Body of pancreas (tissue), 4 donors: ENCODE measurements around the gene MGMT. TPM values are rescaled to one million over a fixed set of nuclear protein-coding genes. Genes with fewer than 3 reads are reported as not detected.

Source experiments
- ATAC-seq: fragments of 150-250 bp; one replicate; pipeline ENCODE4 v1.9.1; 2016
- DNase-seq, 4 donors: peaks; one replicate each; pipeline ENCODE4 v3.0.0-alpha.2; 2019
- H3K27ac ChIP-seq, 4 donors: fragments of 200-600 bp; sonication (generic); 1 replicate in 3 of 4; 2 replicates in 1 of 4; pipeline versions ENCODE4 v1.5.1 to v1.6.1; 2016 to 2019; ENCODE audit warnings: mild to moderate bottlenecking in 1 of 4, mixed read lengths in 1 of 4, moderate library complexity in 1 of 4
- H3K27me3 ChIP-seq, 2 donors: fragments of 200-600 bp; sonication (generic); one replicate each; pipeline ENCODE4 v1.6.0; 2016; ENCODE audit warnings: mild to moderate bottlenecking in 1 of 2
- H3K36me3 ChIP-seq, 2 donors: fragments of 200-600 bp; sonication (generic); replicated peaks in 1 of 2; 2 replicates each; pipeline ENCODE4 v1.5.1; 2016; ENCODE audit warnings: low read depth in 2 of 2; ENCODE audit not compliant: insufficient read depth in 1 of 2
- H3K4me1 ChIP-seq: fragments of 200-600 bp; sonication (generic); one replicate; pipeline ENCODE4 v1.6.0; 2016
- H3K4me3 ChIP-seq, 2 donors: fragments of 200-600 bp; sonication (generic); 1 replicate in 1 of 2; 2 replicates in 1 of 2; pipeline ENCODE4 v1.5.1; 2016 to 2019
- H3K9me3 ChIP-seq, 3 donors: fragments of 200-600 bp; sonication (generic); 1 replicate in 2 of 3; 2 replicates in 1 of 3; pipeline ENCODE4 v1.5.1; 2016
- CTCF ChIP-seq, 7 experiments: fragments of 450-650 bp in 4 of 7; fragments of 200-600 bp in 3 of 7; sonication (generic) in 3 of 7; IDR thresholded peaks; one replicate each; pipeline ENCODE4 v1.5.1; 2016 to 2019; ENCODE audit warnings: antibody characterized with exemption in 7 of 7
- POLR2A ChIP-seq, 3 donors: fragments of 450-650 bp; IDR thresholded peaks; one replicate each; pipeline ENCODE4 v1.6.1; 2016; ENCODE audit warnings: antibody characterized with exemption in 3 of 3, mild to moderate bottlenecking in 2 of 3
- WGBS, 2 donors: methylation state at CpG; one replicate each; pipeline ENCODE4 v1.1.5; 2017; 5-methylcytosine and 5-hydroxymethylcytosine counted together
- intact Hi-C: fragments of 100-400 bp; cut with DNase I; formaldehyde crosslinking; loops from one replicate; pipeline ENCODE4 v1.15.1; 2023
- total RNA-seq, 2 donors: library from RNA; depleted of rRNA; stranded (reverse); fragments of >200 nt; gene quantifications; one replicate each; pipeline ENCODE4 v1.1.0, GENCODE V29; 2016

Gene MGMT
- total RNA-seq, 2 donors from 2014 or later: 13.7 to 25.4 TPM

- Histone ChIP-seq H3K27ac (no peak overlapping the region), H3K4me1 (no peaks in the 10 kb centered on the region), H3K27me3 (no peaks in the 10 kb centered on the region), H3K4me3 (no peak overlapping the region), H3K9me3 (no peaks in the 10 kb centered on the region), H3K36me3 (no peaks in the 10 kb centered on the region)
- TF ChIP-seq CTCF (IDR thresholded peaks at IDR 0.05): no peak
- intact Hi-C loops: no loop called here
- ATAC-seq (no peak), DNase-seq (no peak)
- 69 to 70% methylated on average over 3 of the region's 3 CpGs for WGBS, 2 donors
These were observed 332.9 kb downstream of the MGMT start for GRCh38 chr10:129799942-129800341.

- intact Hi-C loops: no loop called here
- Histone ChIP-seq H3K27me3 (no peaks in the 10 kb centered on the region), H3K9me3 (peaks cover 0 to 5% (median 0%) of the 10 kb centered on the region in 3 donors), H3K4me1 (no peaks in the 10 kb centered on the region), H3K36me3 (no peaks in the 10 kb centered on the region), H3K27ac (no peak overlapping the region), H3K4me3 (no peak overlapping the region)
- 73 to 77% methylated on average over 8 to 14 of the region's 14 CpGs for WGBS, 2 donors
- ATAC-seq (no peak), DNase-seq (no peak)
- TF ChIP-seq POLR2A (IDR thresholded peaks at IDR 0.05) (no peak), CTCF (IDR thresholded peaks at IDR 0.05) (no peak)
These were observed 333.8 kb downstream of the MGMT start for GRCh38 chr10:129800796-129801340.

- intact Hi-C loops: no loop called here
- ATAC-seq (no peak), DNase-seq (no peak)
- Histone ChIP-seq H3K4me3 (no peak overlapping the region), H3K4me1 (no peaks in the 10 kb centered on the region), H3K36me3 (no peaks in the 10 kb centered on the region), H3K27me3 (no peaks in the 10 kb centered on the region), H3K27ac (no peak overlapping the region), H3K9me3 (peaks cover 0 to 5% (median 0%) of the 10 kb centered on the region in 3 donors)
- WGBS, 2 donors: 69% methylated on average over 6 to 7 of the region's 7 CpGs
- TF ChIP-seq POLR2A (IDR thresholded peaks at IDR 0.05): no peak
- TF ChIP-seq CTCF (IDR thresholded peaks at IDR 0.05): no peak
These were observed 340.2 kb downstream of the MGMT start for GRCh38 chr10:129807211-129807610.

- WGBS, 2 donors: 64 to 86% methylated on average over 16 to 25 of the region's 26 CpGs
- TF ChIP-seq CTCF (IDR thresholded peaks at IDR 0.05): no peak
- no peak for TF ChIP-seq POLR2A (IDR thresholded peaks at IDR 0.05)
- H3K36me3 ChIP-seq: no peaks in the 10 kb centered on the region
- H3K4me3 ChIP-seq: no peak overlapping the region
- no peaks in the 10 kb centered on the region for H3K27me3 ChIP-seq
- ATAC-seq (no peak), DNase-seq (no peak)
- no peak overlapping the region for H3K27ac ChIP-seq
- no peaks in the 10 kb centered on the region for H3K4me1 ChIP-seq
- peaks cover 0 to 5% (median 0%) of the 10 kb centered on the region in 3 donors for H3K9me3 ChIP-seq
- intact Hi-C loops: no loop called here
These were observed 341.3 kb downstream of the MGMT start for GRCh38 chr10:129808092-129808983.
